Jurkat, Clone E6-1 (cell line): ENCODE data around the gene NECAB2.
"Not testable (repeated sequence)": the region's sequence is repeated elsewhere in the genome, so short reads cannot be mapped to it uniquely, and the experiment has no call there.

Source experiments
- DNase-seq: peaks from one replicate; pipeline ENCODE4 v3.0.0-alpha.2; 2011; ENCODE audit warnings: low read depth, low spot score
- H3K4me3 ChIP-seq: 2 replicates; pipeline ENCODE4 v1.5.1; 2011; ENCODE audit warnings: mild to moderate bottlenecking, low read length, control low read depth, moderate library complexity

The NECAB2 gene

GRCh38 chr16:83948914-83949723 lies 18.9 kb upstream of the NECAB2 start:
- no peak for DNase-seq
- H3K4me3 ChIP-seq: no peak overlapping the region

GRCh38 chr16:83949724-83950001 lies 18.4 kb upstream of the NECAB2 start:
- no peak for DNase-seq
- no peak overlapping the region for H3K4me3 ChIP-seq

GRCh38 chr16:83950862-83951399 lies 17.1 kb upstream of the NECAB2 start:
- H3K4me3 ChIP-seq, DNase-seq: not testable (repeated sequence)

GRCh38 chr16:83951544-83951943 lies 16.5 kb upstream of the NECAB2 start:
- no peak for DNase-seq
- no peak overlapping the region for H3K4me3 ChIP-seq

- DNase-seq: no peak
- H3K4me3 ChIP-seq: peak overlapping the region; percentile 60
Observed at GRCh38 chr16:83952587-83952939, 15.5 kb upstream of the NECAB2 start.

- H3K4me3 ChIP-seq: peak within 1 kb of the TSS; percentile 60
Observed at GRCh38 chr16:83952940-83953795, 14.9 kb upstream of the NECAB2 start, which contains the start of gene OSGIN1. Gene OSGIN1, plus strand, starts transcription at chr16:83953240. Its CDS starts 4,432 bp downstream, at chr16:83957672.

DNA sequence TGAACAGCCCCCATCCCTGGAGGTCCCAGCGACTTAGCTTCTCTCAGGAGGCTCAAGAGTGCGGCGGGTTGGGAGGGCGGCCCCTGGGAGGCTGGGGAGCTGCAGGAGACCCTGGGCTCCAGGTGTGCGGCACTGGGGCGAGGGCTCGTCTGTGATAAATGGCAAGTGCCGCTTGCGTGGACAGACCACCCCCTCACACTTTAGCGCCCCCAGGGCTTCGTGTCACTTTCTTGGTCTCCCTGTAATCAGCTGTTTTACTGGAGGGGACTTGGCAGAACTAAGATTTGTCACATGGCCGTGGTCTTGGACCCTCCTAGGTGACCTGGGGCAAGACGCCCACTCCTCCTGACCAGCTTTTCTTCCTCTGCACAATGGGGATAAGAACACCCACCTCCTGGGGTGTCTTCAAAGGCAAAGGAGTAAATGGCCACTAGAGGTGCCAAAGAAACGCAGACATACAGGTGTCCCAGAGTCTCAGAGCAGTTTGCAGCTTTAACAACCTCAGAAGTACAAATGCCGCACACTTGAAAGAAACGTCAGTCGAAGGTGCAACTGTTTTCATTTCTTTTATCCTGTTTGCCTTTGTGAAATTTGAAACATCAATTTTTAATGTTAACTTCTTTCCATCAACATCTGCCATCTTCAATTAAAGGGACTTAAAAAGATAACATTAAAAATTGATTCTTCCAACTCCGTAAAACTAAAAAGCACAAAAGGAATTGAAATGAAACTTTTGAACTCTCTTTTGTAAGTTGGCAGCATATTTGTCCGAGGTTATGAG lies 14.1 kb upstream of the NECAB2 start:
- peak; percentile 83 for DNase-seq
- peak overlapping the region; percentile 60 for H3K4me3 ChIP-seq

More at GRCh38 chr16:83952940-83953795, 14.9 kb upstream of the NECAB2 start, which contains the start of gene OSGIN1:
- peak; percentile 69 for DNase-seq

DNA sequence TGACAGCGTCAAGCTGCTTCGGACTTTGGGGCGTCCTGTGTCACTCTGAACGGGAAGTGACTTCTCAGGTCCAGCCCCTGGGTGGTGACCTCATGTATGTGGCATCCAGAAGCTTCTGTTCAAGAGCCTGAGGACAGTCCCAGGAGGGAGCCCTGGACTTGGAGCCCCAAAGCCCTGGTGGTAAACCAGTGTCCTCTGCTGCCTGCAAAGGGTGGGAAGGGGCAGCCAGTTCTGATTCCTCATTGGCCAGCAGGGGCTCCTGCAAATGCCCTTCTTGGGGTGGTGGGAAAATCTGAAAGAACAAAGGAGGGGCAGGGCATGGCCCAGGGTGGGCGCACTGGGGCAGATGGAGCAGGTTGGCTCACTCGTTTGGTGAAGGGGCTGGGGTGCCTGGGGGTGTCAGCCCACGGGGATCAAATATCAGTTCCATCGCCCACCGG lies 13.4 kb upstream of the NECAB2 start:
- DNase-seq: no peak
- H3K4me3 ChIP-seq: no peak overlapping the region

DNA sequence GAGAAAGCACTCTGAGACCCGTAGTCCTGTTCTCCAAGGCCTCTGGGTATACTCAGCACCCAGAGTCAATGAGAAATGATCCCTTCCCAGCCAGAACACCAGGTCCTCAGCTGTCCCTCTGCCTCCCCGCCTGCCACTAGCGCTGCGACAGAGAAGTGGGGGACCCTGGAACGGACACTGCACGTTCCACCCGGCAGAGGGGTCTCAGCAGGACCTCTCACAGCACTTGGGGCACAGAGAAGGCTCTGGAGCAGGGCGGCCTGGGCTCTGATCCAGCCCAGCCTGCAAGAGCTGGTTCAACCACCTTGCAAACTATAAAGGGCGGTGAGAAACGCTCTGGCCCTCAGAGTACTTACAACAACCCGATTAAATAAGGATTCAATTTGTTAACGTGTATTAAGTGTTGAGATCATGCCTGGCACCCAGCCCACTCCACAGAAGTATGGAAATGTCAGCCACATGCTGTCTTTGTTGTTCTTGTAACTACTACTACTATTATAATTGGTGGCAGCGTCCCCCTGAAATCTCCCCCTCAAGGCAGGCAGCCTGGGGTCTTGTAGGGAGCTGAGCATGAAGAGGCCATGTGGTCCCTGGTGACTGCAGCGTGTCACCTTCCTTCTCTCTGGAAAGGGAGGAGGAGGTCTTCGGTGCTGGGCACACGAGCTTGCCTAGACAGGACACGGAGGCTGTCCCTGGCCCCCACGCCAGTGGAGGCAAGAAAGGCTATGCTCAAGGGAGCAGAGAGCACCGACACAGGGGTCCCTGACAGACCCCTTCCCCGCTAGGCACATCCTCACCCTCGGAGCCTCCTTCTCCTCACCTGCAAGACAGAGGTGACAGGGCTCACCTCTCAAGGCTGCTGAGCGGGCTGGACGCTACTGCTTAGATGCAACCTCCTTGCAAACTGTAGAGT lies 12.6 kb upstream of the NECAB2 start:
- no peak for DNase-seq

DNA sequence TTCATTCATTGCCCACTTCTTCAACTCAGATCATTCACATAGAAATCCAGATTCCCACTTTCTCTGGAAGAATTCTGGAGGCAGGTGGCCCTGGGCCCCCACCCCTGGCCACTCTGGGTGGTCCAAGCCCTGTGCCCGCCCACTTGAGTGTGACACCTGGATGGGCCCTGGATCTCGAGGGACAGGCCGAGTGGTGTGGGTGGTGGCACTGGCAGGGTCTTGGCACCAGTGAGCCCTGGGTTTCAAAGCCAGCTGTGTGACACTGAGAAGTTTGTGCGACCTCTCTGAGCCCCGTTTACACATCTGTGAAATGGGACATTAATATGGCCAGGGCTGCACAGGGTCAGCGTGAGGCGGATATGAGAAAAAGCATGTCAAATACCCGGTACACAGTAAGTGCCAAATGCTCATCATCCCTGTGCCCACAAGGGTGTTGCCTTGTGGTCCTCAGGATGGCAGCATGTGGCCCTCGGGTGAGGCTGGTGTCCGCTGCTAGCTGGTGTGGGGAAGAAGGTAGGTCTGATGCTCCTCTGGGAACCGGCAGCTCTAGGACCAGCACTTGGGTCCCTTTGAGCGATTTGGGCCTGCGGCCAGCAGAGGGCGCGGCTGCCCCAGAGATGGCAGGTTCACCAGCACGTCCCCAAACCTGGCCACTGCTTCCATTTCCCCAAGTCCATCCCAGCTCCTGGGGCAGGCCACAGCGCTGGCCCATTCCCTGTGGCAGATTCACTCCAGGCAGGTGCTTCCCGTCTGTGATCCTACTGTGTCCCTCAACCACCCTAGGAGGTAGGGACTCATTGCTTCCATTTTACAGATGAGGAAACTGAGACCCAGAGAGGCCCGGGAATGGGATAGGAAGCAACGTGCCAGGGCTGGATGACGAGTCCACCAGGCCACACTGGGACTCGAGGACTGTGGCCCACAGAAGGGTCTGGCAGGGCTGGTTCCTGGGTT lies 11.4 kb upstream of the NECAB2 start:
- H3K4me3 ChIP-seq: no peak overlapping the region
- DNase-seq: peak; percentile 57

More for the DNA sequence above, 12.6 kb upstream of the NECAB2 start:
- no peak overlapping the region for H3K4me3 ChIP-seq

GRCh38 chr16:83957296-83957855 lies 10.7 kb upstream of the NECAB2 start:
- no peak for DNase-seq
- no peak overlapping the region for H3K4me3 ChIP-seq

DNA sequence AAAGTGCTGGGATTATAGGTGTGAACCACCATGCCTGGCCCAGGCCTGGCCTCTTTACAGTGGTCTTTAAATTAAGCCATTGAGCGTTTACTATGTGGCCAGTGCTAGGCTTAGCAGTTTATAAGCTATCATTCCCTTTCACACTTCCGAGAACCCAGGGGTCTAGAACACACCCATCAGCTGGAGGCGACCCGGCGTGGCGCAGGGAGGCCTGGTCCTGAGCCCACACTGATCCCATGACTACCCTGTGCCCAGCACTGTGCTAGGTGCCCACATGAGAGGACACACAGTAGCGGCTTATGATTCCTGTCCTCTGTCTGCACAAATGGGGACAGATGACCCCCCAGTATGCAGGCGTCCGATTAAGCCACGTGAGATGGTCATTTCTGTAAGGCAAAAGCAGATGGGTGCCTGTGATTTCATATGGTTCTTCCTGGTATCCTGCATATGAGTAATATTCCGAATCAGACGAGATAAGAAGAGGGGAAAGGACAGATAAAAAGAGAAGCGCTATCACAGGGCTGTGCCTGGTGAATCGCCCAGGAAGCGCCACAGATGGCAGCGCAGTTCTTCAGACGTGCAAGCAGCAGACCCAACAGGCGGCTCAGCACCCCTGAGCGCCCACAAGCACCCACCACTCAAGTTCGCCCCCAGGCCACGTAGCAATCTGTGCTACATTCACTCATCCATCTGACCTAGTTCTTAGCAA lies 9.8 kb upstream of the NECAB2 start:
- DNase-seq: no peak

GRCh38 chr16:83958846-83959565 lies 9.0 kb upstream of the NECAB2 start:
- H3K4me3 ChIP-seq: no peak overlapping the region
- DNase-seq: no peak

More for the DNA sequence above, 9.8 kb upstream of the NECAB2 start:
- no peak overlapping the region for H3K4me3 ChIP-seq

DNA sequence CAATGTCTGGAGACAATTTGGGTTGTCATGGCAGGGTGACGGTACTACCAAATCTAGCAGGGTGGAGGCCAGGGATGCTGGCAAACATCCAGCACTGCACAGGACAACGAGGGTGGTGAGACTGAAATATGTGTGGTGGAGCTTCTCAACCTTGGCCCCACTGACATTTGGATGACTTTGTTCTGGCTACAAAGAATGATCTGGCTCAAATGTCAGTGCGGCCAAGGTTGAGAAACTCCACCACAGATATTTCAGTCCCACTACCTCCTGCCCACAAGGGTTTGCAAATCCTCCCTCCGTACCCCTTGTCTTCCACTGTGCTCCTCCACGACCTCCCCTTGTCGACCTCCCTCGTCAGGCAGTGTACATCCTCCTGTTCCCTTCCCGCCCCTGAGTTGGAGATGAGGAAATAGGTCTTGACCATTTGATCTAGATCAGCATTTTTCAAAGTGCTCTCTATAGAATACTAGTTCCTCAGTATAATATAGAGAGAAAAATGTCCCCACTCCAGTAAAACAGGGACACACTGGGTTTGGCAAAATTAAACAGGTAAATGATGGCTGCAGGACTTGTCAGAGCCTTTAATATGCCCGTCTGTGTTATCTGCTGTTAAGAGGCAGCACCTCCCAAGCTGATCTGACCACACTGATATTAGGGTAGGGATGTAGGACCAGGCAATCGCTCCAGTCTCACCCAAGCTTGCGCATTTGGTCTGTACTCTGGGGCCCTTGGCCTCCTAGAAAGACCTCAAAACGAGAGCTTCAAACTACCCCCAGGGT lies 8.2 kb upstream of the NECAB2 start:
- no peak overlapping the region for H3K4me3 ChIP-seq
- no peak for DNase-seq
